Uterus (tissue), 2 donors: ENCODE results near the gene TDRD9.

Source experiments
- POLR2A ChIP-seq, 2 donors: fragments of 450-650 bp; IDR thresholded peaks; one replicate each; pipeline ENCODE4 v1.6.1; 2016; ENCODE audit warnings: antibody characterized with exemption in 2 of 2, mild to moderate bottlenecking in 1 of 2, moderate library complexity in 1 of 2
- TF ChIP-seq, protein P1 (sequence below), 4 experiments: fragments of 200-600 bp in 2 of 4; fragments of 450-650 bp in 2 of 4; sonication (generic) in 2 of 4; IDR thresholded peaks; one replicate each; pipeline ENCODE4 v1.5.1; 2016 to 2019; ENCODE audit warnings: antibody characterized with exemption in 4 of 4, mild to moderate bottlenecking in 2 of 4, moderate library complexity in 1 of 4

DNA sequence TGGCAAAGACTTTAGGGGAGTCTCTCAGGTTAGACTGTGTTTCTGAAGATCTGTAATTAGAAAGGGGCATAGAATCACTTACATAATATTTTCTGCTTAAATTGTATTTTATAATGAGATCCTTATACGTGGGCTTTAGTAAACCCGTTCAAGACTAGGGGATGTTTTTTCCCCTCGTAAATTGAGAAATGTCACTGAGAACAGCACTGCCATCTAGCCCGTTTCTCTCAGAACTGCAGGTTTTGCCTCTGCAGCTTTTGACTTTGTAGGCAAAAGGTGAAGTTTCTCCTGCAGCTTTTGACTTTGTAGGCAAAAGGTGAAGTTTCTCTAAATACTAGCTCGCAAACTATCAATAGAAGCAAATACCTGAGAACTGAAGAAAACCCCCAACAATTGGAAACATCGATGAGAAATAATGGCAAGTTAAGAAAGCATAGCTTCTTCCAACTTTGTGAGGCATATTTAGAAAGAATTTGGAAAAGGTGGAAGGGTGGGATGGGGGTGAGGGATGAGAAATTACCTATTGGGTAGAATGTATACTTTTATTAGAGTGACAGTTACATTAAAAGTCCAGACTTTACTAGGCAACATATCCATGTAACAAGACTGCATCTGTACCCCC is 147.4 kb downstream of the TDRD9 start:
- TF ChIP-seq, protein P1, sequence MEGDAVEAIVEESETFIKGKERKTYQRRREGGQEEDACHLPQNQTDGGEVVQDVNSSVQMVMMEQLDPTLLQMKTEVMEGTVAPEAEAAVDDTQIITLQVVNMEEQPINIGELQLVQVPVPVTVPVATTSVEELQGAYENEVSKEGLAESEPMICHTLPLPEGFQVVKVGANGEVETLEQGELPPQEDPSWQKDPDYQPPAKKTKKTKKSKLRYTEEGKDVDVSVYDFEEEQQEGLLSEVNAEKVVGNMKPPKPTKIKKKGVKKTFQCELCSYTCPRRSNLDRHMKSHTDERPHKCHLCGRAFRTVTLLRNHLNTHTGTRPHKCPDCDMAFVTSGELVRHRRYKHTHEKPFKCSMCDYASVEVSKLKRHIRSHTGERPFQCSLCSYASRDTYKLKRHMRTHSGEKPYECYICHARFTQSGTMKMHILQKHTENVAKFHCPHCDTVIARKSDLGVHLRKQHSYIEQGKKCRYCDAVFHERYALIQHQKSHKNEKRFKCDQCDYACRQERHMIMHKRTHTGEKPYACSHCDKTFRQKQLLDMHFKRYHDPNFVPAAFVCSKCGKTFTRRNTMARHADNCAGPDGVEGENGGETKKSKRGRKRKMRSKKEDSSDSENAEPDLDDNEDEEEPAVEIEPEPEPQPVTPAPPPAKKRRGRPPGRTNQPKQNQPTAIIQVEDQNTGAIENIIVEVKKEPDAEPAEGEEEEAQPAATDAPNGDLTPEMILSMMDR (IDR thresholded peaks at IDR 0.05), result no peak
- TF ChIP-seq POLR2A (IDR thresholded peaks at IDR 0.05), result no peak
